ENCODE data around the gene RIMBP2.

- TF ChIP-seq CTCF (IDR thresholded peaks at IDR 0.05; ENCODE audit: low read depth, low read length) (no peak), EZH2phosphoT487 (IDR thresholded peaks at IDR 0.05; ENCODE audit: low read depth) (no peak)
Observed at GRCh38 chr12:130520784-130521183, 195.3 kb downstream of the RIMBP2 start.

All from OCI-LY3 (cell line).